CD4-positive, alpha-beta T cell treated with Interleukin-17A for 4 hours (primary cell): Measurements from ENCODE around the gene GRIP1.

Experiments
- DNase-seq: peaks from one replicate; pipeline ENCODE4 v3.0.0-alpha.2; 2020; ENCODE audit warnings: mixed read lengths

Gene GRIP1

GRCh38 chr12:66430106-66430505 is 248.8 kb downstream of the GRIP1 start:
- DNase-seq: no peak

- DNase-seq: no peak
These were observed 250.0 kb downstream of the GRIP1 start for GRCh38 chr12:66428870-66429269.

GRCh38 chr12:66428261-66428660 is 250.6 kb downstream of the GRIP1 start:
- DNase-seq: no peak

- DNase-seq: no peak
These were observed 252.2 kb downstream of the GRIP1 start for GRCh38 chr12:66426696-66427095.

GRCh38 chr12:66423266-66423665 is 255.6 kb downstream of the GRIP1 start:
- DNase-seq: no peak

DNA sequence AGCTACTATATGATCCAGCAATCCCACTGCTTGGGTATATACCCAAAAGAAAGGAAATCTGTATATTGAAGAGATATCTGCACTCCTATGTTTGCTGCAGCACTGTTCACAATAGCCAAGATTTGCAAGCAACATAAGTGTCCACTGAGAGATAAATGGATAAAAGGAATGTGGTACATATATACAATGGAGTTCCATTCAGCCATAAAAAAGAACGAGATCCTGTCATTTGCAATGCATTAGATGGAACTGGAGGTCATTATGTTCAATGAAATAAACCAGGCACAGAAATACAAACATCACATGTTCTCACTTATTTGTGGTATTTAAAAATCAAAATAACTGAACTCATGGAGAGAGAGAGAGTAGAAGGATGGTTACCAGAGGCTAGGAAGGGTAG is 260.0 kb downstream of the GRIP1 start:
- DNase-seq: no peak

DNA sequence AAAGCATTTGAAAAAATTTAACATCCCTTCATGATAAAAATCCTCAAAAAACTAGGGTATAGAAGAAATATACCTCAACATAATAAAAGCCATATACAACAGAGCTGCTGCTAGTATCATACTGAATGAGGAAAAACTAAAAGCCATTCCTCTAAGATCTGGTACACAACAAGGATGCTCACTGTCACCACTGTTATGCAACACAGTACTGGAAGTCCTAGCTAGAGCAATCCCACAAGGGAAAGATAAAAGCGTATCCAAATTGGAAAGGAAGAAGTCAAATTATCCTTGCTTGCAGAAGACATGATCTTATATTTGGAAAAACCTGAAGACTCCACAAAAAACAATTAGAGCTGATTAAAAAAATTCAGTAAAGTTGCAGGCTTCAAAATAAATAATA is 261.7 kb downstream of the GRIP1 start:
- DNase-seq: no peak

DNA sequence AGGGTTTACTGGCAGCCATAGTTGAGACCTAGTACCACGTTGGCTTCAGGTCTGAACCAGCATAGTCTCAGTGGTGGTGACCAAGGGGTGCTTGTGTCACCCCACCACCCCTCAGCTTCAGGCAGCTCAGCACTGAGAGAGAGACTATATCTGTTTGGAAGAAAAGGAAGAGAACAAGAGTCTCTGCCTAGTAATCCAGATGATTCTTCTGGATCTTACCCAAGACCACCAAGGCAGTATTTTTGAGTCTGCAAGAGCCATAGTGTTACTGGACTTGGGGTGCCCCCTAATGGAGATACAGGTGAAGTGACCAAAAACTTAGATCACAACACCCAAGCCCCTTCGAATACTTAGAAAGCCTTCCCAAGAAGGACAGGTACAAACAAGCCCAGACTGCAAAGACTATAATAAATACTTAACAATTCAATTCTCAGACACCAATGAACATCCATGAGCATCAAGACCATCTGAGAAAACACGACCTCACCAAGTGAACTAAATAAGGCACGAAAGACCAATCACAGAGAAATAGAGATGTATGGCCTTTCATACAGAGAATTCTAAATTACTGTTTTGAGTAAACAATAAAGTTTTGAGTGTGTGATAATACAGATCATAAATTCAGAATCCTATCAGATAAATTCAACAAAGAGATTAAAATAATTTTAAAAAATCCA is 269.5 kb downstream of the GRIP1 start:
- DNase-seq: peak; percentile 60

DNA sequence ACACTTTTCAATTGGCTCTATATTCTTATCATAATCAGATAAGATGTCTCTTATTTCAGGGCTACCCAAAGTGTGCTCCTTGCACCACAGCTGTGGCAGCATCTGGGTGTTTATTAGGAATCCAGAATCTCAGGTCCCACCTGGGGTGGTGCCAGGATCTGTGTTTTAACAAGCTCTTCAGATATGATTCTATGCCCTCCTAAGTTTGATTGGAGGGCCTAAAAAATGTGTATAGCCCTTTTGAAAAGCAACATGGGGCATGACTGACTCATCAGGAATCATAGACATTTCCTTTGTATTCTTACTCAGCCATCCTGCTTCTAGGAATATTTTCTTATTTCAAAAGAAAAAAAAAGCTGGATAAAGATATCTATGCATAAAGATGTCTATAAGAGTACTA is 273.5 kb downstream of the GRIP1 start:
- no peak for DNase-seq

DNA sequence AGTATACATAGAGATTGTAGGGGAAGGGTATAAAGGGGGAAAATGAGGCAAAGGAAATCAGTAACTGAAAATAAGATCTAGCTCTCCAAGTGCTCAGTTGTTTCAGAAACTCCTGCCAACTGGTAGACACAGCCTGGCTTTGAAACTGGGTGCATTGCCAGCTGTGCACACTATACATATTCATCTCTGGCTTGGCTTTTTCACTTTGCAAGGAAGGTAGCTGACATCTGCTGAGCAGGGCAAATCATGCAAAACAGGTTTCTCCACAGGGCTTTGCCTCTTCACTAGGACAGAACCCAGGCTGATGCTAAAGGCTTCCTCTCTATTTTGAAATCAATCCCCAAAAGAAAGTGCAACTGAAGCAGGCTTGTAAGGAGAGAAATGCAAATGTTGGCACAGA is 275.1 kb downstream of the GRIP1 start:
- no peak for DNase-seq

- no peak for DNase-seq
These were observed 279.0 kb downstream of the GRIP1 start for GRCh38 chr12:66399911-66400306.

DNA sequence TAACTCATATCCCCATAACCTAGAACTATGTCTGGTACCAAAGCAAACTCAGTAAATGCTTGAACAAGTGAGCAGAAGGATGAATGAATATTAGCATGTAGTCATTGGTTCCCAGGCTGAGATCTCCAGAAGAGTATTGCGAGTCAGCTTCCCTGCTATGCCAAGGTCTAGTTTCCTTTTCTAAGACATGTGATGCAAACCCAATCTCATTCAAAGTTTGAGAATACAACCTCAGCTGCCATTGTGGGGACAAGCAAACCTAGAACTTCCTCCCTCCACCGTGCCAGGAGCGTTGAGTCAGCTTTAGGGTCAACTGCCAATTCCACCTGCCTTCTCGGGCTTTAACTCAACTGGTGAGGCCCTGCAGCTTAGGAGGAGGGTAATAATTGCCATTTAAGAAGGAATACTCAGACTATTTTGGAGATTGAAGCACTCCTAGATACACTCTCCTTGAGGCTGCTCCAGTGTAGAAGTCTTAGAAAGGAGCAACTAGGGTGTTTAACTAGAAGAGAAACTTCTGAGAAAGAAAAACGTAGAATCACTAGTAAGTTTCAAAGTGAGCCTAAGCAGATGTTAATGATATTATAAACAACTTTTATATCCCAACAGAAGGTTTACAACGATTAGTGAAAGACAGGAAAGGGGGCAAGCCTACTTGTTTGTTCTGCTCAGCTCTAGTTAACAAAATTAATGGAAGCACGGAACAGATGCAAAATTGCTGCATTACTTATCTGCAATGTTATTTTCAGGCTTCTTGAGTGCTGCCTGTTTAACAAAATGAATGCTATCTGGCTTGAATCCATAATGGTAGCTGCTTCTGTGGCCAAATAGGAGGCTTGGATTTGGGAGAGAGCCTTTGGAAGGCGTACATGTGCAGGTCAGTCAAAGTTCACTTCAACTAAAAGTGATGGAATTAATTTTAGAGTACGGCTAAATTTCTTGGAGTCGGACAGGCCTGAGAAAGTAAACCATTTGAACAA is 279.7 kb downstream of the GRIP1 start:
- DNase-seq: no peak

DNA sequence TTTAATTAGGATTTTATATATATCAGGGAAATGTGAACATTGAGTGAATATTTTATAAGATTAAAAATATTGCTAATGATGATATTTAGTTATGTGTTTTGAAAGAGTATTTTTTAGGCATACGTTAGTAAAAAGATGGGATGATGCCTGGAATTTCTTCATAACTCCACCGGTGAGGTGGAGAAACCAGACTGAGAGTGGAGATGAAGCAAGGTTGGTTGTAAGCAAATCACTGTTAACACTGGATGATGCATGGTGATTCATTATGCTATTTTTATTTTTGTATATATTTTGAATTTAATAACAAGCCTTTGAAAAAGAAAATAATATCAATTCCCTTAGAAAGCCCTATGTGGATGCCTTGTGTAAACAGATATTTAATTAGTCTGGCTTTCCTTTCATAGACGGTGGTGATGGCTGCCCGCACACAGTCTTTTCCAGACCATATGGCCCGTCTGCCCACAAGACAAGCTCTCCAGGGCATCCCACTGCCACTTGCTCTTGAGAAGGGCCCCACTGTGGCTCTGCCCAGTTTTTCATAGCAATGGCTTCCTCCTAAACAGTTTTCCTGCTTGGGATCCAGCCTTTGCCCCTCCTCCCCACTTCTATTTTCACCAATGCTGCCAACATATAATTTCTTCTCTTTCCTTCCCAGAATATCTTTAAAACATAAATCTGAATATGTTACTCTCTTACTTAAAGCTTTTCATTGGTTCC is 281.1 kb downstream of the GRIP1 start:
- no peak for DNase-seq

GRCh38 chr12:66393890-66394289 is 285.0 kb downstream of the GRIP1 start:
- DNase-seq: no peak

GRCh38 chr12:66392266-66392915 is 286.5 kb downstream of the GRIP1 start:
- no peak for DNase-seq

GRCh38 chr12:66388517-66388916 is 290.4 kb downstream of the GRIP1 start:
- no peak for DNase-seq

GRCh38 chr12:66387117-66387516 is 291.8 kb downstream of the GRIP1 start:
- no peak for DNase-seq

DNA sequence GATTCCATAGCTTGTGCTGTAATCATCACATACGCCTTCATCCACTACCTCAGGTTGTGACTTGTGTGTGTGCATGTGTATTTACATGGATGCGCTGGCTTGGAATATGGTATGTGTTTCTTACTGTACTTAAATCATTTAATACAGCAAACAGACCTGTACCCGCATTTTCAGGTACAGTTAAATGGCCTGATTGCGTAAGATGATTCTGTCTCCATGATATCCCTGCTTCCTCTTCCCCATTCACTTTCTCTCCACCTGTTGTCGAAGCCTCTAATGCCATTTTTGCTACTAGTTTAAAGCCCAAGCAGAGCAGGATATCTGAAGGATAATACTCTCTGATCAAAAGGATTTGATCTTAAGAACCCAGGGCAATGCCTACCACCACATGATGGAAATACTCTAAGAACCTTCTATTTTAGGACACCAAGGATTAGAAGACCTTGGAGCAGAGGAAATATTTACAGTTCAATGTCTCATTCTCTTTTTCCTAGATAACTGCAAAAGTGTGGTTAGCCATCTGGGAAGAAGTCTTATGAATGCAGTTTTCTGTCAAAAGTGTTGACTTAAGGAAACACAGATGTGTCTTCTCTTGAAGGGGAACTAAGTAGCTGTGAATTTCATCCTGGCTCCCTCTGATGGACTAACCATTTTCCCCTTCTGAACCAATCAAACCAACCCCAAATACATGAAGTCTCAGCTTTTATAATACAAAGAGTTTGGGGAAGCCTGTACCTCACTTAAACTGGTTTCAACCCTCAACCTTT is 297.9 kb downstream of the GRIP1 start:
- DNase-seq: no peak

DNA sequence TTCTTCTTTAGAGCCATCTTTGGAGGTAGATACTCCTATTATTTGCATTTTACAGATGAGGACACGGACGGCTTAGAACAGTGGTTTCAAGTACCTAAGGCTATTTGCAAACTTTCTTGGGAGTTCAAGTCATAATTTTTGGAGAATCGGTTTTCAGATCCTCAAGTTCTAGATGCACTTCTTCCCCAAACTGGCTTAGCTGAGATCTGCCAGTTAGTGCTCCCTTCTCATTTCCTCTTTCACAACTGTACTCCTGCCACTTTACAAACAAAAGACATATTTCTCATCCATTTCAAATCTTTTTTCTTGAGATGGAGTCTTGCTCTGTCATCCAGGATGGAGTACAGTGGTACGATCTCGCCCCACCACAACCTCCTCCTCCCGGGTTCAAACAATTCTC is 299.3 kb downstream of the GRIP1 start:
- DNase-seq: no peak

DNA sequence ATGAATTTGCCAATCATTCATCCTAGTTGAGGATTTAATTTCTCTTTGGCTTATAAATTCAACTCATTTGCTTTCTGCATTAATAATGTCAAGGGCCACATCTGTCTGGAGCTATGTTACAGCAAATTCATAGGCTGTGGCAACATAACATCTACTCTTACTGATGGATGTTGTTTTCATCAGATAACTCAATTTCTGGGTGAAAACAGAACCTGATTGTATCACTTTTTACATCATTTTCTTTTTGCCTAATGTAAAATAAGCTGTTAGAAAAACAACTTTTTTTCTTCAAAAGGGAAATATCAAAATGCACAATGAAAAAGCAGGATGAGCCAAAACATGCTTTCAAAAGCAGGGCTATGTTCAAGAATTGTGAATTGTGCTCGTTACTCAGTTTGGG is 303.3 kb downstream of the GRIP1 start:
- no peak for DNase-seq

DNA sequence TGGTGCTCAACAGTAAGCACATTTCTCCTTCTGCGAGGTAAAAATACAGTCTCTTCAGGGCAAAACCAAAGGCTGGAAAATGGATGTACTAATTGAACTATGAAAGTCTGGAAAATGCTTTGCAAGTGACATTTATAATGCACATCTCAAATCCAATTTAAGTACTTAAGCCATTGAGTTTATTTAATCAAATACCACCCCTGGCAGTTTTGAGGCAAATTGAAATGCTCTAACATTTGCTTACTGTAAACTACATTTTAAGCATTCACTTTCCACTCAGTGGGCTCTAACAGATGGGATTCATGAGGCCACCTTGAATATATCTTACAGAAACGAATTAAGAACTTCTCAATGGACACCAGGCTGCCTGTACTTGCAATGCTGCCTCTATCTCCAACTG is 306.9 kb downstream of the GRIP1 start:
- no peak for DNase-seq

GRCh38 chr12:66367015-66367667 is 311.7 kb downstream of the GRIP1 start:
- DNase-seq: no peak
